Gastroesophageal sphincter (tissue), 3 donors: ENCODE measurements around the gene RERE.

Source experiments
- POLR2A ChIP-seq, 2 donors: fragments of 450-650 bp; IDR thresholded peaks; one replicate each; pipeline ENCODE4 v1.6.1; 2017; ENCODE audit warnings: antibody characterized with exemption in 2 of 2, mild to moderate bottlenecking in 2 of 2, moderate library complexity in 1 of 2
- POLR2AphosphoS5 ChIP-seq: sonication (generic); formaldehyde crosslinking; IDR thresholded peaks from one replicate; pipeline ENCODE4 v1.6.1; 2017; ENCODE audit warnings: antibody characterized with exemption
- TF ChIP-seq, protein P1 (sequence below), 4 experiments: fragments of 200-600 bp in 2 of 4; fragments of 450-650 bp in 2 of 4; sonication (generic) in 1 of 4; IDR thresholded peaks; one replicate each; pipeline ENCODE4 v1.5.1; 2017 to 2019; ENCODE audit warnings: antibody characterized with exemption in 4 of 4, mild to moderate bottlenecking in 2 of 4, moderate library complexity in 2 of 4

DNA sequence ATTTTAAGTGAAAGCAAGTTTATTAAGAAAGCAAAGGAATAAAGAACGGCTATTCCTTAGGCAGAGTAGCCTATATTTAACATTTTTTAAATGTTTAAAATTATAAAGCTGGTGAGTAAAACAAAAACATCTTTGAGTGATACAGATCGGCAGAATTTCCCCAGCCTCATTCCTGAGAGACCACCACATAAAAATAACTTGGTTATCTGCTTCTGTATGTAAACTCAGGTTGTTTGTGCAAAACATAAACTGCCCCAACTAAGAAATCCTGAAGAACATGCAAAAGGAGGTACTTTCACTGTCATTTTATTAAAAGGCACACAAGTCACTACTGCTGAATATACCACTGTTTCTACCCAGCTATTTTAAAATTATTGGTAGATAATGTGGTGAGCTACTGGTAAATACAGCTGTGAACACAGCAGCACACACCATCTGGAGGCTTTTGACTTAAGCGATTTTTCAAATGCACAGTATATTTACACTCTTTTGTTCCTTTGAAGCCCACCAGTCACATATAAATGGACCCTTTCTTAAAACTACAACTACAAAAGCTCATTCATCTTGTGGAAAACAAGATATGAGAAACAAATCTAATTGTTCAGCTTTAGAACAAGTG lies 119.3 kb downstream of the RERE start:
- TF ChIP-seq, protein P1, sequence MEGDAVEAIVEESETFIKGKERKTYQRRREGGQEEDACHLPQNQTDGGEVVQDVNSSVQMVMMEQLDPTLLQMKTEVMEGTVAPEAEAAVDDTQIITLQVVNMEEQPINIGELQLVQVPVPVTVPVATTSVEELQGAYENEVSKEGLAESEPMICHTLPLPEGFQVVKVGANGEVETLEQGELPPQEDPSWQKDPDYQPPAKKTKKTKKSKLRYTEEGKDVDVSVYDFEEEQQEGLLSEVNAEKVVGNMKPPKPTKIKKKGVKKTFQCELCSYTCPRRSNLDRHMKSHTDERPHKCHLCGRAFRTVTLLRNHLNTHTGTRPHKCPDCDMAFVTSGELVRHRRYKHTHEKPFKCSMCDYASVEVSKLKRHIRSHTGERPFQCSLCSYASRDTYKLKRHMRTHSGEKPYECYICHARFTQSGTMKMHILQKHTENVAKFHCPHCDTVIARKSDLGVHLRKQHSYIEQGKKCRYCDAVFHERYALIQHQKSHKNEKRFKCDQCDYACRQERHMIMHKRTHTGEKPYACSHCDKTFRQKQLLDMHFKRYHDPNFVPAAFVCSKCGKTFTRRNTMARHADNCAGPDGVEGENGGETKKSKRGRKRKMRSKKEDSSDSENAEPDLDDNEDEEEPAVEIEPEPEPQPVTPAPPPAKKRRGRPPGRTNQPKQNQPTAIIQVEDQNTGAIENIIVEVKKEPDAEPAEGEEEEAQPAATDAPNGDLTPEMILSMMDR (IDR thresholded peaks at IDR 0.05) = no peak
- TF ChIP-seq POLR2A (IDR thresholded peaks at IDR 0.05) (no peak), POLR2AphosphoS5 (no peak)
